Activated naive CD8-positive, alpha-beta T cell treated with anti-CD3 and anti-CD28 coated beads, Interleukin-2, amount 50 U/mL, for 24 hours (primary cell): ENCODE results near the gene TBCD.
A peak's percentile ranks its signal among the peaks of the same experiment; 100 is the strongest.
"Not testable (repeated sequence)": the region's sequence is repeated elsewhere in the genome, so short reads cannot be mapped to it uniquely, and the experiment has no call there.

Source experiments
- ATAC-seq: fragments of 150-1000 bp; cut with Tn5 transposase; one replicate; pipeline ENCODE4 v1.10.0; 2021
- DNase-seq: peaks from one replicate; pipeline ENCODE4 v3.0.0; 2021
- H3K27ac Mint-ChIP-seq: one replicate; pipeline ENCODE4 v1.8.0; 2021; ENCODE audit warnings: mild to moderate bottlenecking, mixed read lengths
- H3K27me3 Mint-ChIP-seq: one replicate; pipeline ENCODE4 v1.8.0; 2021; ENCODE audit warnings: mixed read lengths
- H3K36me3 Mint-ChIP-seq: one replicate; pipeline ENCODE4 v1.8.0; 2021; ENCODE audit warnings: low read depth, mixed read lengths
- H3K4me1 Mint-ChIP-seq: one replicate; pipeline ENCODE4 v1.8.0; 2021; ENCODE audit warnings: mixed read lengths
- H3K4me3 Mint-ChIP-seq: one replicate; pipeline ENCODE4 v1.8.0; 2021; ENCODE audit warnings: mild to moderate bottlenecking, moderate library complexity, mixed read lengths
- H3K9me3 Mint-ChIP-seq: one replicate; pipeline ENCODE4 v1.8.0; 2021; ENCODE audit warnings: mixed read lengths

Gene TBCD

DNA sequence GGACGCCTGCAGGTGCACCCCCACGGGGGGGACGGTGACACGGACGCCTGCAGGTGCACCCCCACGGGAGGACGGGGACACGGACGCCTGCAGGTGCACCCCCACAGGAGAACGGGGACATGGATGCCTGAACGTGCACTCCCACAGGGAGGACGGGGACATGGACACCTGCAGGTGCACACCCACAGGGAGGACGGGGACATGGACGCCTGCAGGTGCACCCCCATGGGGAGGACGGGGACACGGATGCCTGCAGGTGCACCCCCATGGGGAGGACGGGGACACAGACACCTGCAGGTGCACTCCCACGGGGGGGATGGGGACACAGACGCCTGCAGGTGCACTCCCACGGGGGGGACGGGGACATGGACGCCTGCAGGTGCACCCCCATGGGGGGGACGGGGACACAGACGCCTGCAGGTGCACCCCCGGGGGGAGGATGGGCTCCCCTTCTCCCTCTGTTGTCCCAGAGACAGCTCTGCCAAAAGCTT is 213.0 kb downstream of the TBCD start:
- no peak overlapping the region for H3K27ac Mint-ChIP-seq
- DNase-seq (no peak), ATAC-seq (no peak)
- no peaks in the 10 kb centered on the region for H3K9me3 Mint-ChIP-seq
- peaks cover 6% of the 10 kb centered on the region for H3K4me1 Mint-ChIP-seq
- H3K36me3 Mint-ChIP-seq, result no peaks in the 10 kb centered on the region
- no peak overlapping the region for H3K4me3 Mint-ChIP-seq
- no peaks in the 10 kb centered on the region for H3K27me3 Mint-ChIP-seq

- Mint-ChIP-seq H3K9me3 (no peaks in the 10 kb centered on the region), H3K27ac (no peak overlapping the region), H3K4me3 (no peak overlapping the region), H3K4me1 (peaks cover 6% of the 10 kb centered on the region), H3K36me3 (no peaks in the 10 kb centered on the region), H3K27me3 (no peaks in the 10 kb centered on the region)
- DNase-seq (no peak), ATAC-seq (no peak)
These were observed 213.5 kb downstream of the TBCD start for GRCh38 chr17:82965371-82965770.

DNA sequence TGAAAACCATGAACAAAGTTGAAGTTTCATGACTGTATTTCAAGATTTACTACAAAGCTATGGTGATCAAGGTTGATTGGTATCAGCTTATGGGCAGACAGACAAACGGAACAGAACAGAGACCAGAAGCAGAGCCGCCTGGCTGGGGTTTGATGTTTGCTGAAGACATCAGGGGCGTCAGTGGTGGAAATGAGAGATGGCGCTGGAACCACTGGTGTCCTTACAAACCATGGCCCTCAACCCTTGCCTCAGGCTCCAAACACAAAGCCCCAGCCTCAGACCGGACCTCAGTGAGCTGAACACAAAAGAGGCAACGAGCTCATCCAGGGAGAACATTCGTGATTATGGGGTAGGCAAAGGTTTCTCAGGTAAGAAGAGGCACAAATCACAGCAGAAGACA is 214.6 kb downstream of the TBCD start:
- no peak for ATAC-seq
- Mint-ChIP-seq H3K4me3 (no peak overlapping the region), H3K4me1 (peaks cover 8% of the 10 kb centered on the region), H3K9me3 (no peaks in the 10 kb centered on the region), H3K36me3 (peaks cover 3% of the 10 kb centered on the region), H3K27me3 (no peaks in the 10 kb centered on the region), H3K27ac (no peak overlapping the region)
- no peak for DNase-seq

DNA sequence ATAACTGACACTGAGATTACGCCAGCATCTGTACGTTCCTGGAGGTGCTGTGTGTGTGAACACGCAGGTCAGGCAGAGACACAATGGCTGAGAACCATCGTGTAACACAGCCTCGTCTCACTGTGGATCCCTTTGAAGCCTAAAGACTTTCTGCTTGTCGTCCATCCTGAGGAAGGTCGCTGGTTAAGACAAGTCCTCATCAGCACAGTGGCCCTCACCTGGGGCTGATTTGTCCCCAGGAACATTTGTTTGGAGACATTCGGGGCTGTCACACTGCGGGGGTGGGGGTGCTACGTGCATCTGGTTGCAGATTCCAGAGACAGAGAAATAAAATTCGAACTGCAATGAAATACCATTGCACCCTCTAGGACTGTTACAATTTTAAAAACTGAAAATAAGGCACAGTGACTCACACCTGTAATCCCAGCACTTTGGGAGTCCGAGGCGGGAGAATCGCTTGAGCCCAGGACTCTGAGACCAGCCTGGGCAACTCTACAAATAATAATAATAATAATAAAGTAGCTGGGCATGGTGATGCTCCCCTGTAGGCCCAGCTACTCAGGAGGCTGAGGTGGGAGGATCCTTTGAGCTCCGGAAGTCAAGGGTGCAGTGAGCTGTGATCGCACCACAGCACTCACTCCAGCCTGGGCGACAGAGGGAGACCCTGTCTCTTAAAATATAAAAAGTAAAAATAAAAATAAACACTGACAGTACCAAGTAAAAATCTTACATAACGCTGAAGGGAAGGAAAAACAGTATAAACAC is 215.6 kb downstream of the TBCD start:
- ATAC-seq (no peak), DNase-seq (no peak)
- Mint-ChIP-seq H3K27me3 (no peaks in the 10 kb centered on the region), H3K27ac (no peak overlapping the region), H3K4me1 (peaks cover 8% of the 10 kb centered on the region), H3K9me3 (no peaks in the 10 kb centered on the region), H3K36me3 (peaks cover 3% of the 10 kb centered on the region), H3K4me3 (no peak overlapping the region)

- DNase-seq, H3K27ac Mint-ChIP-seq, H3K4me3 Mint-ChIP-seq, H3K36me3 Mint-ChIP-seq, H3K9me3 Mint-ChIP-seq, H3K27me3 Mint-ChIP-seq, ATAC-seq, H3K4me1 Mint-ChIP-seq: not testable (repeated sequence)
These were observed 216.4 kb downstream of the TBCD start for GRCh38 chr17:82968033-82968841.

- Mint-ChIP-seq H3K9me3 (no peaks in the 10 kb centered on the region), H3K36me3 (peaks cover 3% of the 10 kb centered on the region), H3K4me3 (no peak overlapping the region), H3K27me3 (no peaks in the 10 kb centered on the region), H3K27ac (no peak overlapping the region), H3K4me1 (peaks cover 2% of the 10 kb centered on the region)
- ATAC-seq, result no peak
- no peak for DNase-seq
These were observed 218.2 kb downstream of the TBCD start for GRCh38 chr17:82970067-82970466.

DNA sequence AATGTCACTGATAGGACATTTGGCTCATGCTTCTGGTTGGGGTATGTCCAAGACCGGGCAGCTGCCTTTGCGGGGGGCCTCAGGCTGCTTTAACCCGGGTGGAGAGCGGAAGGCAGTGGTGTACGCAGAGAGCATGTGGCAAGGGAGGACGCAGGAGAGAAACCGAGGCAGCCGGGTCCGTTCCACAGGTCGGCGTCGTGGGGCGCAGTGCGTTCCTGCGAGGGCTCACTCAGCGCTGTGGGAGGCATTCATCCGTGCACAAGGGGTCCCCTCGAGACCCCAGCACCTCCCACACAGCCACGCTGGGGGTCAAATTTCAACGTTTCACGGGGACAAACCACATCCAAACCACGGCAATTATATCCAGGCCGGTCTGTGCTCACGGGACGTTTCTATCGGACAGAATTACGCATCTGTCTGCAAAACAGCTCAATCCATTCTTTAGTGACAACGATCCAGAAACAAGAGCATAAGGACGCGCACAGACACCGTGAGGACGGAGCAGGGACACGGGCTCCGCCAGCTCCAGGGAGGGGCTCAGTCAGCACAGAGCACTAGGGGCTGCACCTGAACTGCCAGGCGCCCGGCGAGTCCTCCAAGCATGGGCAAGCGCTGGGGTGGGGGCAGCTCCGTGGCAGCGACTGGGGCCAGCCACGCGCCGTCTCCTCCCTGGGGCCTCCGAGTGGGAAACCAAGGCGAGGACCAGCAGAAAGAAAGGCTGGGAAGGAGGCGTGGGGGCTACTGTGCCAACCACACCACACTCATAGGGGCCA is 219.1 kb downstream of the TBCD start:
- Mint-ChIP-seq H3K4me1 (peaks cover 2% of the 10 kb centered on the region), H3K36me3 (peaks cover 3% of the 10 kb centered on the region), H3K9me3 (no peaks in the 10 kb centered on the region), H3K27me3 (no peaks in the 10 kb centered on the region), H3K4me3 (no peak overlapping the region), H3K27ac (no peak overlapping the region)
- no peak for ATAC-seq
- DNase-seq, result no peak

DNA sequence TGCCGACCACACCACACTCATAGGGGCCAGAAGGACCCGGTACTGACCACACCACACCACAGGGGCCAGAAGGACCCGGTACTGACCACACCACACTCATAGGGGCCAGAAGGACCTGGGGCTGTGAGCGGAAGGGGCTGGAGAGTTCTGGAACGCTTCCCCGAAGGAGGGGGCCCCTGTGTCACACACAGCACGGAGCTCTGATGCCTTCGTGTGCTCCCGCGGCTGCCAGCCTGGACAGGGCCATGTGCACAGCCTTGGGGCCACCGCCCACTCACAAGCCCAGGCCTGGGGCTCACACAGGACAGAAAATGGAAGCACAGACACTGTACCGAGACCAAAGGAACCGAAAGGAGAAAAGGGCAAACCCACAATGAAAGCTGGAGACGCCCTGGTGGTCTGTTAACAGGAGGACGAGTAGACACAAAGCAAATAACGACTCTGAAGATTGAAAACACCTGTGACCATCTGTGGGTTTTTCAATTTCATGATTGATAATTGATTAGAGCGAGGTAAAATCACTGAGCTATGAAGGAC is 221.0 kb downstream of the TBCD start:
- peaks cover 4% of the 10 kb centered on the region for H3K4me1 Mint-ChIP-seq
- no peak overlapping the region for H3K4me3 Mint-ChIP-seq
- H3K27me3 Mint-ChIP-seq, result no peaks in the 10 kb centered on the region
- ATAC-seq (no peak), DNase-seq (no peak)
- H3K9me3 Mint-ChIP-seq, result no peaks in the 10 kb centered on the region
- peaks cover 3% of the 10 kb centered on the region for H3K36me3 Mint-ChIP-seq
- no peak overlapping the region for H3K27ac Mint-ChIP-seq

- no peak for ATAC-seq
- no peak for DNase-seq
- Mint-ChIP-seq H3K27me3 (no peaks in the 10 kb centered on the region), H3K9me3 (no peaks in the 10 kb centered on the region), H3K27ac (no peak overlapping the region), H3K4me1 (peaks cover 10% of the 10 kb centered on the region), H3K4me3 (no peak overlapping the region), H3K36me3 (peaks cover 3% of the 10 kb centered on the region)
These were observed 221.7 kb downstream of the TBCD start for GRCh38 chr17:82973456-82974135.

DNA sequence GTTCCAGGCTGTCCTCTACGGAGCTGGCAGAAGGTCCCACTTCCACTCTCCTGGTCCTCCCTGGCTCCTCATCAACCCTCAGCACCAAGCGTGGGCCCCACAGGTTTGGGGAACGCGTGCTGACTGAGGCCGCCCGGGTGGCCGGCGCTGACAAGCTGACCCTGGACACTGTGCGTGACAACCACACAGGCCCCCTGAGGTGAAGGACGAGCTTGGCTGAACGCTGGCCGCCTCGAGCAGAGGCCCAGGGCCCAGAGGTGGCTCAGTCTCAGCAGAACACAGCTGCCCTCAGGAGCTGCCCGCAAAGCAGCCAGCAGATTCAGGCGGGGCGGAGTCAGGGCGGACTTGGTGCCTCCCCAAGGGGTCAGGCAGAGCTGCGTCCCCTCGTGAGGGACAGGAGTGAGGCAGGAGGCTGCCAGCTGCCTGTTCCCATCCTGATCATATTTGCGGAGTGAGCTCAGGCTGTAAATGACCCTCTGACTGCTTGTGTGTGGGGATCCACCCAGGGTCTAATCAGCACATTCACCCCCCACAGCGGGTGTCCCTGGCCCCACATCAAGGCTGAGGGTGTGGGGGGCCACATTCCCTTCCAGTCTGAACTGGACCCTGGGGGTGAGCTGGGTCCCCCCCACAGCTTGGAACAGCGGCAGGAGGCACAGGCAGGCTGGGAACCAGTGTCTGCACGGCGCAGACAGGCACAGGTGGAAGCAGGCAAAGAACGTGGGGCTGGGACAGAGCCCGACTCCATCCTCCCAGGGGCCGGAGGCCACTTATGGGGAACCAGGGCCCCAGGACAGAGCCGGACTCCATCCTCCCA is 222.5 kb downstream of the TBCD start:
- no peaks in the 10 kb centered on the region for H3K27me3 Mint-ChIP-seq
- ATAC-seq (no peak), DNase-seq (no peak)
- peaks cover 3% of the 10 kb centered on the region for H3K36me3 Mint-ChIP-seq
- H3K9me3 Mint-ChIP-seq, result no peaks in the 10 kb centered on the region
- no peak overlapping the region for H3K4me3 Mint-ChIP-seq
- peaks cover 18% of the 10 kb centered on the region for H3K4me1 Mint-ChIP-seq
- no peak overlapping the region for H3K27ac Mint-ChIP-seq

DNA sequence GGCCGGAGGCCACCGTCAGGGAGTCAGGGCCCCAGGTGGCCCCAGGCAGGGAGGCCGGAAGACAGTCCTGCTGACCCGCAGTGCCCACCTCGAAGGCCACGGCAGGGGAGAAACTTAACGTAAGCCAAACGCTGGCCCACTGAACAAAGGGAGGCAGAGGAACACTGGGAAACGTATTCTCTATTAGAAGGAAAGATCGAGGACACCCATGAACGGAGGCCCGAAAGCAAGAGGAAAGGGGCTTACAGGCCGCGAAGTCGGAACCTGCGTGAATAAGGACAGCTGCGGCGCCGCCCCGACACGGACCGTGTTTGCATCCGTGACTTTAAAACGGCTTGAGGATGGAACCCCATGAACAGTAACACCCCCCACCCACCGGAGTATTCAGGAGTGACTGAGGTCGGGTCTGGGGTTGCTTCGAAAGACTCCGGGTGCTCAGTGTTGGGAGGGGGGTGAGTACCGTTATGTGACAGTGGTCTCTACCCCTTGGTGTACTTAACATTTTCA is 225.2 kb downstream of the TBCD start:
- no peaks in the 10 kb centered on the region for H3K9me3 Mint-ChIP-seq
- H3K27ac Mint-ChIP-seq, result no peak overlapping the region
- no peaks in the 10 kb centered on the region for H3K27me3 Mint-ChIP-seq
- H3K36me3 Mint-ChIP-seq, result no peaks in the 10 kb centered on the region
- DNase-seq, result no peak
- no peak overlapping the region for H3K4me3 Mint-ChIP-seq
- peaks cover 25% of the 10 kb centered on the region for H3K4me1 Mint-ChIP-seq
- ATAC-seq, result no peak

DNA sequence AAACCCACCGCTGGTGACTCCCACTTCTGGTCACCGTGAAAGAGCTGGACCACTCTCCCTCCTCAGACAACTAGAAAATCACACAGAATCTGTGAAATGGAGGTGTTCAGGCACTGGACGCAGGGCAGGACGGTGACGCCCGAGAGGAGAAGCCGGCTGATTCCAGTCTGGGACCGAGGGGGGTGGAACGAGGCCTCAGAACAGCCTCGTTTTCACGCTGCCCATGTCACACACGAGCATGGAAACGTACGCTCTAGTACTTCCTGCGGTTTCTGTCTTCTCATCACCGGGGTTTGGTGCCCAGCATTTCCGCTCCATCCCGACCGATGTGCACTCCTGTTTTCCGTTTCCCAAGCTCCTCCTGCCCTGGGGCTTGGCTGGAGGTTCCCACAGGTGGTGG is 225.7 kb downstream of the TBCD start:
- no peak for DNase-seq
- no peaks in the 10 kb centered on the region for H3K36me3 Mint-ChIP-seq
- no peak overlapping the region for H3K27ac Mint-ChIP-seq
- no peaks in the 10 kb centered on the region for H3K9me3 Mint-ChIP-seq
- no peaks in the 10 kb centered on the region for H3K27me3 Mint-ChIP-seq
- no peak overlapping the region for H3K4me3 Mint-ChIP-seq
- no peak for ATAC-seq
- H3K4me1 Mint-ChIP-seq, result peaks cover 25% of the 10 kb centered on the region

- Mint-ChIP-seq H3K36me3 (no peaks in the 10 kb centered on the region), H3K4me3 (no peak overlapping the region), H3K27me3 (no peaks in the 10 kb centered on the region), H3K9me3 (no peaks in the 10 kb centered on the region), H3K27ac (peak overlapping the region; percentile 25), H3K4me1 (peaks cover 25% of the 10 kb centered on the region)
- DNase-seq, result no peak
- no peak for ATAC-seq
These were observed 227.0 kb downstream of the TBCD start for GRCh38 chr17:82978765-82979349.
